Activated CD4-positive, alpha-beta memory T cell treated with anti-CD3 and anti-CD28 coated beads for 36 hours (primary cell): ENCODE measurements around the gene VIPR2. TPM values are rescaled to one million over a fixed set of nuclear protein-coding genes. Genes with fewer than 3 reads are reported as not detected.
A peak's percentile ranks its signal among the peaks of the same experiment; 100 is the strongest.

ENCODE experiments used
- CTCF ChIA-PET: fragments of 350-600 bp; sonication (Branson Sonifier 250); formaldehyde crosslinking; loops from one replicate; lab custom pipeline; 2021; ENCODE audit warnings: antibody characterized with exemption, inconsistent platforms; lab: Charles Lee
- POLR2A ChIA-PET: fragments of 350-600 bp; sonication (Branson Sonifier 250); formaldehyde crosslinking; loops from one replicate; lab custom pipeline; 2021; ENCODE audit warnings: antibody characterized with exemption; lab: Charles Lee
- DNase-seq: peaks from one replicate; pipeline ENCODE4 v3.0.0-alpha.2; 2020
- H3K27ac Mint-ChIP-seq: one replicate; pipeline ENCODE4 v1.8.0; 2021; ENCODE audit warnings: mixed read lengths
- H3K27me3 Mint-ChIP-seq: one replicate; pipeline ENCODE4 v1.8.0; 2021; ENCODE audit warnings: mixed read lengths
- H3K36me3 Mint-ChIP-seq: one replicate; pipeline ENCODE4 v1.8.0; 2021; ENCODE audit warnings: mixed read lengths
- H3K4me1 Mint-ChIP-seq: one replicate; pipeline ENCODE4 v1.8.0; 2021; ENCODE audit warnings: low read depth, mixed read lengths
- H3K4me3 Mint-ChIP-seq: one replicate; pipeline ENCODE4 v1.8.0; 2021; ENCODE audit warnings: mild to moderate bottlenecking, mixed read lengths
- H3K9me3 Mint-ChIP-seq: one replicate; pipeline ENCODE4 v1.8.0; 2021; ENCODE audit warnings: mixed read lengths
- intact Hi-C: fragments of 100-400 bp; cut with micrococcal nuclease; formaldehyde crosslinking; loops from one replicate; pipeline ENCODE4 v1.15.1; 2023
- total RNA-seq, 2 experiments: library from RNA; stranded (reverse); gene quantifications; one replicate each; pipeline ENCODE4 v1.2.3, GENCODE V29; 2021

The VIPR2 gene
- total RNA-seq, 2 experiments from 2014 or later: 0.55 to 0.56 TPM

- Mint-ChIP-seq H3K4me1 (no peaks in the 10 kb centered on the region), H3K9me3 (no peaks in the 10 kb centered on the region), H3K27ac (no peak overlapping the region), H3K27me3 (peaks cover 3% of the 10 kb centered on the region), H3K36me3 (no peaks in the 10 kb centered on the region), H3K4me3 (no peak overlapping the region)
- intact Hi-C loops: no loop called here
- CTCF ChIA-PET: no interaction called here
- no peak for DNase-seq
- POLR2A ChIA-PET: no interaction called here
Observed at GRCh38 chr7:159039716-159040115, 105.0 kb downstream of the VIPR2 start.

- intact Hi-C loops: no loop called here
- Mint-ChIP-seq H3K36me3 (no peaks in the 10 kb centered on the region), H3K27ac (no peak overlapping the region), H3K4me1 (no peaks in the 10 kb centered on the region), H3K9me3 (no peaks in the 10 kb centered on the region), H3K27me3 (peaks cover 3% of the 10 kb centered on the region), H3K4me3 (no peak overlapping the region)
- no peak for DNase-seq
- ChIA-PET CTCF (no interaction called here), POLR2A (no interaction called here)
Observed at GRCh38 chr7:159038066-159038465, 106.6 kb downstream of the VIPR2 start.

- H3K27ac Mint-ChIP-seq: no peak overlapping the region
- ChIA-PET POLR2A (no interaction called here), CTCF (interaction anchor here (0.7 to 1.5 kb wide), 2 partner anchors 17 to 60 kb away, joined by 3 to 4 read pairs; no protein-coding TSS in a partner anchor)
- no peaks in the 10 kb centered on the region for H3K9me3 Mint-ChIP-seq
- DNase-seq: no peak
- no peaks in the 10 kb centered on the region for H3K4me1 Mint-ChIP-seq
- H3K4me3 Mint-ChIP-seq: no peak overlapping the region
- H3K36me3 Mint-ChIP-seq: no peaks in the 10 kb centered on the region
- H3K27me3 Mint-ChIP-seq: peaks cover 7% of the 10 kb centered on the region
- intact Hi-C loops: no loop called here
Observed at GRCh38 chr7:159036916-159037605, 107.6 kb downstream of the VIPR2 start.

GRCh38 chr7:159035571-159036073 lies 109.0 kb downstream of the VIPR2 start:
- no peak overlapping the region for H3K4me3 Mint-ChIP-seq

GRCh38 chr7:159034988-159035387 lies 109.7 kb downstream of the VIPR2 start:
- ChIA-PET POLR2A (no interaction called here), CTCF (no interaction called here)
- DNase-seq: no peak
- H3K27ac Mint-ChIP-seq: no peak overlapping the region
- no peak overlapping the region for H3K4me3 Mint-ChIP-seq
- H3K36me3 Mint-ChIP-seq: no peaks in the 10 kb centered on the region
- peaks cover 17% of the 10 kb centered on the region for H3K27me3 Mint-ChIP-seq
- intact Hi-C loops: no loop called here
- H3K4me1 Mint-ChIP-seq: no peaks in the 10 kb centered on the region
- no peaks in the 10 kb centered on the region for H3K9me3 Mint-ChIP-seq

More at GRCh38 chr7:159035571-159036073, 109.0 kb downstream of the VIPR2 start:
- Mint-ChIP-seq H3K36me3 (no peaks in the 10 kb centered on the region), H3K9me3 (no peaks in the 10 kb centered on the region), H3K4me1 (no peaks in the 10 kb centered on the region), H3K27ac (no peak overlapping the region), H3K27me3 (peaks cover 17% of the 10 kb centered on the region)
- ChIA-PET POLR2A (no interaction called here), CTCF (interaction anchor here (1.5 kb wide), 1 partner anchor 58 kb away, joined by 4 read pairs; no protein-coding TSS in a partner anchor)
- no peak for DNase-seq
- intact Hi-C loops: no loop called here

GRCh38 chr7:159034394-159034793 lies 110.3 kb downstream of the VIPR2 start:
- H3K4me1 Mint-ChIP-seq: no peaks in the 10 kb centered on the region
- no peaks in the 10 kb centered on the region for H3K9me3 Mint-ChIP-seq
- H3K27ac Mint-ChIP-seq: no peak overlapping the region
- CTCF ChIA-PET: no interaction called here
- H3K36me3 Mint-ChIP-seq: no peaks in the 10 kb centered on the region
- no peak overlapping the region for H3K4me3 Mint-ChIP-seq
- POLR2A ChIA-PET: no interaction called here
- no peak for DNase-seq
- intact Hi-C loops: no loop called here
- peaks cover 20% of the 10 kb centered on the region for H3K27me3 Mint-ChIP-seq

- DNase-seq: no peak
- no peaks in the 10 kb centered on the region for H3K4me1 Mint-ChIP-seq
- no peak overlapping the region for H3K4me3 Mint-ChIP-seq
- peaks cover 20% of the 10 kb centered on the region for H3K27me3 Mint-ChIP-seq
- no peak overlapping the region for H3K27ac Mint-ChIP-seq
- CTCF ChIA-PET: no interaction called here
- intact Hi-C loops: no loop called here
- H3K36me3 Mint-ChIP-seq: no peaks in the 10 kb centered on the region
- no peaks in the 10 kb centered on the region for H3K9me3 Mint-ChIP-seq
- POLR2A ChIA-PET: no interaction called here
Observed at GRCh38 chr7:159033956-159034355, 110.7 kb downstream of the VIPR2 start.

- ChIA-PET POLR2A (no interaction called here), CTCF (no interaction called here)
- Mint-ChIP-seq H3K4me3 (no peak overlapping the region), H3K9me3 (no peaks in the 10 kb centered on the region), H3K27ac (no peak overlapping the region), H3K36me3 (no peaks in the 10 kb centered on the region), H3K4me1 (no peaks in the 10 kb centered on the region), H3K27me3 (peaks cover 24% of the 10 kb centered on the region)
- intact Hi-C loops: no loop called here
- no peak for DNase-seq
Observed at GRCh38 chr7:159033473-159033825, 111.2 kb downstream of the VIPR2 start.

- CTCF ChIA-PET: no interaction called here
- H3K4me3 Mint-ChIP-seq: no peak overlapping the region
- H3K36me3 Mint-ChIP-seq: no peaks in the 10 kb centered on the region
- intact Hi-C loops: no loop called here
- no peaks in the 10 kb centered on the region for H3K4me1 Mint-ChIP-seq
- H3K27ac Mint-ChIP-seq: no peak overlapping the region
- peaks cover 28% of the 10 kb centered on the region for H3K27me3 Mint-ChIP-seq
- POLR2A ChIA-PET: no interaction called here
- H3K9me3 Mint-ChIP-seq: no peaks in the 10 kb centered on the region
- no peak for DNase-seq
Observed at GRCh38 chr7:159032753-159033472, 111.8 kb downstream of the VIPR2 start.

GRCh38 chr7:159032322-159032721 lies 112.3 kb downstream of the VIPR2 start:
- POLR2A ChIA-PET: no interaction called here
- Mint-ChIP-seq H3K4me1 (no peaks in the 10 kb centered on the region), H3K9me3 (no peaks in the 10 kb centered on the region), H3K27me3 (peaks cover 31% of the 10 kb centered on the region), H3K4me3 (no peak overlapping the region), H3K27ac (no peak overlapping the region), H3K36me3 (no peaks in the 10 kb centered on the region)
- intact Hi-C loops: no loop called here
- no peak for DNase-seq
- CTCF ChIA-PET: no interaction called here

GRCh38 chr7:159031750-159032149 lies 112.9 kb downstream of the VIPR2 start:
- Mint-ChIP-seq H3K9me3 (no peaks in the 10 kb centered on the region), H3K4me1 (peaks cover 5% of the 10 kb centered on the region), H3K4me3 (no peak overlapping the region), H3K27ac (no peak overlapping the region), H3K36me3 (no peaks in the 10 kb centered on the region), H3K27me3 (peaks cover 33% of the 10 kb centered on the region)
- intact Hi-C loops: no loop called here
- no peak for DNase-seq
- CTCF ChIA-PET: no interaction called here
- POLR2A ChIA-PET: no interaction called here

- H3K4me1 Mint-ChIP-seq: peaks cover 10% of the 10 kb centered on the region
- no peak overlapping the region for H3K27ac Mint-ChIP-seq
- no peak overlapping the region for H3K4me3 Mint-ChIP-seq
- peaks cover 38% of the 10 kb centered on the region for H3K27me3 Mint-ChIP-seq
- ChIA-PET POLR2A (no interaction called here), CTCF (no interaction called here)
- intact Hi-C loops: no loop called here
- no peaks in the 10 kb centered on the region for H3K36me3 Mint-ChIP-seq
- H3K9me3 Mint-ChIP-seq: no peaks in the 10 kb centered on the region
- peak; percentile 7 for DNase-seq
Observed at GRCh38 chr7:159031135-159031701, 113.4 kb downstream of the VIPR2 start.
